GM18517 (cell line): ENCODE measurements around the gene DDX1.
"Not testable (repeated sequence)": the region's sequence is repeated elsewhere in the genome, so short reads cannot be mapped to it uniquely, and the experiment has no call there.

Experiments used
- ATAC-seq: cut with Tn5 transposase; IDR thresholded peaks from one replicate; pipeline ENCODE4 v1.9.1; 2021; ENCODE audit warnings: mild to moderate bottlenecking, moderate library complexity; ENCODE audit not compliant: unreplicated experiment

The DDX1 gene

GRCh38 chr2:15614545-15615300 lies 23.1 kb downstream of the DDX1 start:
- no peak for ATAC-seq

GRCh38 chr2:15615301-15615920 lies 23.7 kb downstream of the DDX1 start:
- ATAC-seq, result no peak

GRCh38 chr2:15616429-15616828 lies 24.8 kb downstream of the DDX1 start:
- ATAC-seq, result no peak

GRCh38 chr2:15616850-15617777 lies 25.4 kb downstream of the DDX1 start:
- no peak for ATAC-seq

- no peak for ATAC-seq
These were observed 26.2 kb downstream of the DDX1 start for GRCh38 chr2:15617778-15618448.

- no peak for ATAC-seq
These were observed 26.8 kb downstream of the DDX1 start for GRCh38 chr2:15618449-15618855.

GRCh38 chr2:15619076-15619475 lies 27.4 kb downstream of the DDX1 start:
- no peak for ATAC-seq

GRCh38 chr2:15619510-15619909 lies 27.8 kb downstream of the DDX1 start:
- ATAC-seq, result no peak

GRCh38 chr2:15619938-15620337 lies 28.3 kb downstream of the DDX1 start:
- no peak for ATAC-seq

GRCh38 chr2:15620340-15620739 lies 28.7 kb downstream of the DDX1 start:
- no peak for ATAC-seq

GRCh38 chr2:15620857-15621471 lies 29.3 kb downstream of the DDX1 start:
- no peak for ATAC-seq

GRCh38 chr2:15621472-15621870 lies 29.8 kb downstream of the DDX1 start:
- not testable (repeated sequence) for ATAC-seq

GRCh38 chr2:15622214-15622613 lies 30.5 kb downstream of the DDX1 start:
- ATAC-seq, result no peak

- ATAC-seq, result no peak
These were observed 31.2 kb downstream of the DDX1 start for GRCh38 chr2:15622614-15623480.

- ATAC-seq, result no peak
These were observed 31.8 kb downstream of the DDX1 start for GRCh38 chr2:15623481-15623796.

GRCh38 chr2:15623898-15624541 lies 32.4 kb downstream of the DDX1 start:
- ATAC-seq, result no peak

- ATAC-seq, result no peak
These were observed 33.2 kb downstream of the DDX1 start for GRCh38 chr2:15624903-15625302.

GRCh38 chr2:15625344-15626036 lies 33.8 kb downstream of the DDX1 start:
- no peak for ATAC-seq

- no peak for ATAC-seq
These were observed 34.5 kb downstream of the DDX1 start for GRCh38 chr2:15626126-15626525.
